CD8-positive, alpha-beta memory T cell (primary cell): ENCODE measurements around the gene TMEM11. TPM values are rescaled to one million over a fixed set of nuclear protein-coding genes. Genes with fewer than 3 reads are reported as not detected.

Experiments used
- CTCF ChIA-PET: fragments of 350-600 bp; sonication (Branson Sonifier 250); formaldehyde crosslinking; loops from one replicate; lab custom pipeline; 2021; ENCODE audit warnings: antibody characterized with exemption; lab: Charles Lee
- POLR2A ChIA-PET: fragments of 350-600 bp; sonication (Branson Sonifier 250); formaldehyde crosslinking; loops from one replicate; lab custom pipeline; 2021; ENCODE audit warnings: antibody characterized with exemption; lab: Charles Lee
- DNase-seq, 5 donors: peaks; one replicate each; pipeline versions ENCODE4 v3.0.0 to v3.0.0-alpha.2; 2020 to 2022; ENCODE audit warnings: mixed read lengths in 1 of 5
- H3K27ac ChIP-seq: one replicate; pipeline ENCODE4 v1.7.0; 2013; ENCODE audit warnings: low read depth, mild to moderate bottlenecking, low read length, moderate library complexity
- H3K27me3 ChIP-seq: 2 replicates; pipeline ENCODE4 v1.7.0; 2013; ENCODE audit warnings: low read length, mild to moderate bottlenecking; ENCODE audit not compliant: insufficient read depth, poor library complexity, severe bottlenecking
- H3K36me3 ChIP-seq: 2 replicates; pipeline ENCODE4 v1.7.0; 2013; ENCODE audit warnings: mild to moderate bottlenecking, low read length, moderate library complexity; ENCODE audit not compliant: insufficient read depth
- H3K4me1 ChIP-seq: 2 replicates; pipeline ENCODE4 v1.7.0; 2013; ENCODE audit warnings: mild to moderate bottlenecking, low read length, moderate library complexity; ENCODE audit not compliant: insufficient read depth
- H3K4me3 ChIP-seq: 2 replicates; pipeline ENCODE4 v1.7.0; 2013; ENCODE audit warnings: mild to moderate bottlenecking, low read length
- H3K9me3 ChIP-seq: 2 replicates; pipeline ENCODE4 v1.7.0; 2013; ENCODE audit warnings: mild to moderate bottlenecking, low read length
- H3K27ac Mint-ChIP-seq, 8 donors: one replicate each; pipeline ENCODE4 v1.8.0; 2020 to 2021; ENCODE audit warnings: mixed read lengths in 8 of 8, mild to moderate bottlenecking in 6 of 8, inconsistent platforms in 3 of 8, moderate library complexity in 3 of 8
- H3K27me3 Mint-ChIP-seq, 2 donors: one replicate each; pipeline ENCODE4 v1.8.0; 2020 to 2021; ENCODE audit warnings: mixed read lengths in 2 of 2, mild to moderate bottlenecking in 1 of 2, moderate library complexity in 1 of 2
- H3K36me3 Mint-ChIP-seq, 3 donors: one replicate each; pipeline ENCODE4 v1.8.0; 2020 to 2021; ENCODE audit warnings: mixed read lengths in 3 of 3, inconsistent platforms in 1 of 3, mild to moderate bottlenecking in 1 of 3
- H3K4me1 Mint-ChIP-seq, 3 donors: one replicate each; pipeline ENCODE4 v1.8.0; 2020 to 2021; ENCODE audit warnings: mixed read lengths in 3 of 3, inconsistent platforms in 1 of 3, mild to moderate bottlenecking in 1 of 3
- H3K4me3 Mint-ChIP-seq, 7 donors: one replicate each; pipeline ENCODE4 v1.8.0; 2020 to 2021; ENCODE audit warnings: mixed read lengths in 7 of 7, mild to moderate bottlenecking in 6 of 7, moderate library complexity in 4 of 7, inconsistent platforms in 2 of 7
- H3K9me3 Mint-ChIP-seq, 5 donors: one replicate each; pipeline ENCODE4 v1.8.0; 2020 to 2022; ENCODE audit warnings: mixed read lengths in 5 of 5, mild to moderate bottlenecking in 3 of 5, moderate library complexity in 2 of 5, inconsistent platforms in 1 of 5
- polyA plus RNA-seq: library from polyadenylated mRNA; unstranded; fragments of 300-500 nt; fragmentation: Illumina TruSeq; gene quantifications from one replicate; pipeline ENCODE4 v1.2.3, GENCODE V29; 2021
- total RNA-seq, 2 experiments: library from RNA; stranded (reverse); gene quantifications; one replicate each; pipeline ENCODE4 v1.2.3, GENCODE V29; 2021

Gene TMEM11
- total and polyA plus RNA-seq, 3 experiments from 2014 or later: 26.1 to 37.4 (median 29.8) TPM

DNA sequence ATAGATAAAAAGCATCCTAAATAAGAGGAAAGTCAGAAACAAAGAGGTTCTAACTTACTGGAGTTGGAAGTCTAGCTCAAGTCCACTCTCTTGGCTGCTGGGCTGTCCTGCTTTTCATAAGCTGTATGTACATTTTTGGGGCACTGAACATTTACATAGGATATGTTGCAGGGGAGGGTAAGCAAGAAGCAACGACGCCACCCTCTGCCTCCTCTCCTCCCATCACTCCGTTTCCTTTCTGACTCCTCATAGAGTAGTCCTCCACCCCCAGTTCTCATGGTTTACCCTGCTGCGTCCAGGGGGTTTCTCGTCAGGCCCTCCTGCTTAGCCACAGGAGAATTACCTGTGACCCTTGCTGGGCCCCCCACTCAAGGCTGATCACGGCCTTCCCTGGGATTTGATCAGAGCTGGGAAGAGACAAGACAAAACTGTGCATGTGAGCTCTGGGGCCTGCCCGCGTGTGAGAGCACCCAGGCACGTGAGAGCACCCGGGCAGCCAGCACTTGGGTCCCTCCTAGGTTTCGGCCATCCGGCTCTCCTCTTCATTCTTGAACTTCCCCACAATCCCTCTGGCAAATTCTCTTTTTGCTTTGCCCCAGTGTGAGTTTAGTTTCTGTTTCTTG lies 37.1 kb downstream of the TMEM11 start:
- no peaks in the 10 kb centered on the region for H3K27me3 Mint-ChIP-seq
- peak overlapping the region in 1 of 8 donors; percentile 63 for H3K27ac Mint-ChIP-seq
- H3K36me3 Mint-ChIP-seq: peaks cover 4 to 33% (median 14%) of the 10 kb centered on the region in 3 donors
- no peaks in the 10 kb centered on the region for H3K4me1 Mint-ChIP-seq
- Histone ChIP-seq H3K27ac (no peak overlapping the region), H3K4me1 (no peaks in the 10 kb centered on the region), H3K27me3 (no peaks in the 10 kb centered on the region), H3K9me3 (no peaks in the 10 kb centered on the region), H3K36me3 (peaks cover 5% of the 10 kb centered on the region), H3K4me3 (no peak overlapping the region)
- no peaks in the 10 kb centered on the region for H3K9me3 Mint-ChIP-seq
- ChIA-PET POLR2A (no interaction called here), CTCF (no interaction called here)
- no peak for DNase-seq
- no peak overlapping the region for H3K4me3 Mint-ChIP-seq

- Histone ChIP-seq H3K4me3 (no peak overlapping the region), H3K36me3 (peaks cover 5% of the 10 kb centered on the region), H3K9me3 (no peaks in the 10 kb centered on the region), H3K27me3 (no peaks in the 10 kb centered on the region), H3K27ac (no peak overlapping the region), H3K4me1 (no peaks in the 10 kb centered on the region)
- H3K27ac Mint-ChIP-seq: no peak overlapping the region
- no peak overlapping the region for H3K4me3 Mint-ChIP-seq
- POLR2A ChIA-PET: no interaction called here
- H3K9me3 Mint-ChIP-seq: no peaks in the 10 kb centered on the region
- no peak for DNase-seq
- no peaks in the 10 kb centered on the region for H3K27me3 Mint-ChIP-seq
- H3K36me3 Mint-ChIP-seq: peaks cover 4 to 36% (median 10%) of the 10 kb centered on the region in 3 donors
- H3K4me1 Mint-ChIP-seq: peaks cover 0 to 7% (median 3%) of the 10 kb centered on the region in 3 donors
- CTCF ChIA-PET: no interaction called here
Observed at GRCh38 chr17:21174713-21175112, 39.2 kb downstream of the TMEM11 start.

DNA sequence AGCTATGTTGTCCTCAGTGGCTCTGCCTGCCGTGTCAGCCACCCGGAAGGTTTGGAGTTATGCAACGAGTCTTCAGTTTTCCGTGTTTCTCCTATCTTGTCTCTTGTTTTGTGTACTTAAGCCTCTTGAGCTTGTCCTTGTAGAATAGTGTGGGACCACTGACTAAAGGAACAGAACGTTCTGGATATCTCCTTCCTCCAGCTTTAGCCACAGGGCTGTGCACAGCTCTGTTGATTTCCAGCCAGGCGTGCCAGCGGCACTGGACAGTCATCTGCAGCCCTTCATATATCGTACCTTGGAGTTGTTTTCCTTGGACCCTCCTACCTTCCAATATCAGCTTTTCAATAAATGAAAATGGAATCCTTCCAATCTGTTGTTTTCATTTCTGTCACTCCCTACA lies 39.8 kb downstream of the TMEM11 start:
- no peak overlapping the region for H3K4me3 ChIP-seq
- Mint-ChIP-seq H3K4me1 (peaks cover 0 to 7% (median 3%) of the 10 kb centered on the region in 3 donors), H3K27me3 (no peaks in the 10 kb centered on the region), H3K27ac (peak overlapping the region in 4 of 8 donors; percentile 9 to 23 (median 16)), H3K4me3 (no peak overlapping the region), H3K36me3 (peaks cover 4 to 36% (median 10%) of the 10 kb centered on the region in 3 donors), H3K9me3 (no peaks in the 10 kb centered on the region)
- H3K27me3 ChIP-seq: no peaks in the 10 kb centered on the region
- no peak for DNase-seq
- ChIA-PET POLR2A (no interaction called here), CTCF (no interaction called here)
- H3K4me1 ChIP-seq: no peaks in the 10 kb centered on the region
- H3K36me3 ChIP-seq: peaks cover 5% of the 10 kb centered on the region
- H3K9me3 ChIP-seq: no peaks in the 10 kb centered on the region
- H3K27ac ChIP-seq: no peak overlapping the region

DNA sequence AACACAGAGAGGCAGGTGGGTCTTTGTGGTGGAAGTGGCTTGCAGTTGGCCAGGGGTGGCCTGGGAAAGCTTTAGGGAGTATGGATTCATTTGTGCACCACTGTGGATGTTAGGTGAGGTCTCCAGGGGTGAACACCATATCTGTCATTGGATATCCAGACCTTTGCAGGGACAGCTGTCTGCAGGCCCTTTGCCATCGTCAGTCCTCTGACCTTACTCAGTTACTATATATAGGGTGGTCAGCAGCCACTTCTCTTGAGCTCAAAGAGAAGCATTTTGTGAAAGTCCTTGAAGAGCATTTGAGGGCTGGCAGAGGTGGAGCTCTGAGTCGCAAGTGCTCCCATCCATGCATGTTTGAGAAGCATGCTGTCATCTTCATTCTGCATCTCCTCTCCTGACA lies 40.4 kb downstream of the TMEM11 start:
- Mint-ChIP-seq H3K27me3 (peaks cover 0 to 1% of the 10 kb centered on the region in 2 donors), H3K9me3 (no peaks in the 10 kb centered on the region), H3K36me3 (peaks cover 4 to 34% (median 10%) of the 10 kb centered on the region in 3 donors), H3K4me3 (no peak overlapping the region), H3K27ac (peak overlapping the region in 3 of 8 donors; percentile 19 to 85 (median 57)), H3K4me1 (peaks cover 0 to 7% (median 3%) of the 10 kb centered on the region in 3 donors)
- Histone ChIP-seq H3K27ac (no peak overlapping the region), H3K9me3 (no peaks in the 10 kb centered on the region), H3K4me1 (no peaks in the 10 kb centered on the region), H3K4me3 (no peak overlapping the region), H3K27me3 (no peaks in the 10 kb centered on the region), H3K36me3 (peaks cover 5% of the 10 kb centered on the region)
- DNase-seq: no peak
- ChIA-PET CTCF (no interaction called here), POLR2A (no interaction called here)

DNA sequence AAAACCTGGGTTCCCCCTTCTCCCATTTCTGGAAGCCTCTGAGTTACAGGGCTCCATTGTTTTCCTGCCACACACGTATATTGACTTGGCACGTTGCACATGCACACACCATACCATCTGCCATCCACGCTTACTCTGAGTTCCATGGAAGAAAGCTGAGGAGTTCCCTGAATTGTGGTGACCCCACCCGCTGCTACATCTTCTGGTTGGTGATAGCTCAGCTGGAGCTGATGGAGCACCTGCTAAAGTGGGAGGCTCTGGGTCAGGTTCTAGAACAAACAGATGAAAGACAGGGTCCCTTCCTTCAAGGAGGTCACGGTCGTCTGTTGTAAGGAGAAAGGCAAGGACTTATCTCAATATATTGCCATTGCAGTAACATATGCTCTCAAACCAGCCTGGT lies 41.1 kb downstream of the TMEM11 start:
- H3K27me3 Mint-ChIP-seq: peaks cover 0 to 1% of the 10 kb centered on the region in 2 donors
- no peak overlapping the region for H3K4me3 Mint-ChIP-seq
- Histone ChIP-seq H3K9me3 (no peaks in the 10 kb centered on the region), H3K4me3 (no peak overlapping the region), H3K36me3 (peaks cover 5% of the 10 kb centered on the region), H3K4me1 (no peaks in the 10 kb centered on the region), H3K27me3 (no peaks in the 10 kb centered on the region), H3K27ac (no peak overlapping the region)
- CTCF ChIA-PET: interaction anchor here (0.8 kb wide), 1 partner anchor 53 kb away, joined by 3 read pairs; no protein-coding TSS in a partner anchor
- H3K27ac Mint-ChIP-seq: peak overlapping the region in 2 of 8 donors; percentile 12 to 41
- H3K9me3 Mint-ChIP-seq: no peaks in the 10 kb centered on the region
- H3K4me1 Mint-ChIP-seq: peaks cover 0 to 7% (median 3%) of the 10 kb centered on the region in 3 donors
- no peak for DNase-seq
- POLR2A ChIA-PET: no interaction called here
- peaks cover 4 to 31% (median 8%) of the 10 kb centered on the region in 3 donors for H3K36me3 Mint-ChIP-seq

GRCh38 chr17:21171970-21172510 lies 41.9 kb downstream of the TMEM11 start:
- H3K4me3 ChIP-seq: no peak overlapping the region
- no peaks in the 10 kb centered on the region for H3K9me3 Mint-ChIP-seq
- H3K36me3 Mint-ChIP-seq: peaks cover 4 to 31% (median 8%) of the 10 kb centered on the region in 3 donors
- no peak overlapping the region for H3K4me3 Mint-ChIP-seq
- ChIA-PET POLR2A (no interaction called here), CTCF (interaction anchor here (0.8 kb wide), 1 partner anchor 53 kb away, joined by 3 read pairs; no protein-coding TSS in a partner anchor)
- H3K27me3 Mint-ChIP-seq: peaks cover 0 to 1% of the 10 kb centered on the region in 2 donors
- no peaks in the 10 kb centered on the region for H3K4me1 ChIP-seq
- H3K27ac Mint-ChIP-seq: no peak overlapping the region
- no peaks in the 10 kb centered on the region for H3K27me3 ChIP-seq
- H3K27ac ChIP-seq: no peak overlapping the region
- peaks cover 3 to 7% (median 3%) of the 10 kb centered on the region in 3 donors for H3K4me1 Mint-ChIP-seq
- DNase-seq: no peak
- H3K9me3 ChIP-seq: no peaks in the 10 kb centered on the region
- peaks cover 5% of the 10 kb centered on the region for H3K36me3 ChIP-seq

- H3K4me1 ChIP-seq: no peaks in the 10 kb centered on the region
- ChIA-PET POLR2A (no interaction called here), CTCF (no interaction called here)
- Mint-ChIP-seq H3K36me3 (peaks cover 4 to 29% (median 8%) of the 10 kb centered on the region in 3 donors), H3K9me3 (no peaks in the 10 kb centered on the region), H3K4me1 (peaks cover 3 to 9% (median 7%) of the 10 kb centered on the region in 3 donors), H3K27me3 (peaks cover 0 to 1% of the 10 kb centered on the region in 2 donors), H3K4me3 (no peak overlapping the region), H3K27ac (peak overlapping the region in 3 of 8 donors; percentile 18 to 84 (median 40))
- H3K36me3 ChIP-seq: peaks cover 5% of the 10 kb centered on the region
- no peaks in the 10 kb centered on the region for H3K27me3 ChIP-seq
- H3K9me3 ChIP-seq: no peaks in the 10 kb centered on the region
- no peak for DNase-seq
- H3K27ac ChIP-seq: no peak overlapping the region
- H3K4me3 ChIP-seq: no peak overlapping the region
Observed at GRCh38 chr17:21171309-21171922, 42.5 kb downstream of the TMEM11 start.

DNA sequence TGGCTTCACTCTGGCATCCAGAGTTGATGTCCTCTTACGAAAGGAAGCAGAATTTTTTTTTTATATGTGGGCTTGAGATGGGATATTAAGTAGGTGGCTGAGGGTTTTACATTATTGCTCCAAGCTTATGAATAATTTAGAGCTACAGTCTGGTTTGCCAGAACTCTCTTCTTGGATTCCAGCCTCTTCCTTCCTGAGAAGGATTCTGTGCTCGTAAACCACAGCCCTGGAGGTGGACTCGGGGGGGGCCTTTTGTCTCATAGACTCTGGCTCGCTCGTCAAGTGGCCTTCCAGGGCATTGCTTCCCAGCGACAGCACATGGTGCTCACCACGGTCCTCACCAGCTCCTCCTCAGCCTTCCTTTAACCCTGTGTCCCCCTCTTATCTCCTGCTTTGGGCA lies 43.2 kb downstream of the TMEM11 start:
- Histone ChIP-seq H3K9me3 (no peaks in the 10 kb centered on the region), H3K27ac (no peak overlapping the region), H3K4me1 (no peaks in the 10 kb centered on the region), H3K4me3 (no peak overlapping the region), H3K36me3 (peaks cover 5% of the 10 kb centered on the region), H3K27me3 (no peaks in the 10 kb centered on the region)
- Mint-ChIP-seq H3K4me3 (no peak overlapping the region), H3K27ac (peak overlapping the region in 3 of 8 donors; percentile 18 to 84 (median 68)), H3K27me3 (peaks cover 0 to 1% of the 10 kb centered on the region in 2 donors), H3K4me1 (peaks cover 3 to 9% (median 7%) of the 10 kb centered on the region in 3 donors), H3K36me3 (peaks cover 4 to 29% (median 8%) of the 10 kb centered on the region in 3 donors), H3K9me3 (no peaks in the 10 kb centered on the region)
- DNase-seq: no peak
- ChIA-PET POLR2A (no interaction called here), CTCF (no interaction called here)
